ENCODE results near the gene TBRG4. TPM values are rescaled to one million over a fixed set of nuclear protein-coding genes. Genes with fewer than 3 reads are reported as not detected.

Gene TBRG4
- total RNA-seq, 4 donors from 2014 or later: 83.4 to 140 (median 105) TPM

- in situ Hi-C loops (cut with MboI; ENCODE audit: low pct_ligation_motif_present in 1 of 4, low pct_unique_long_range_greater_than_20kb in 1 of 4, low sequenced_read_pairs in 3 of 4) (loop anchor here in 3 of 4 donors (25.0 kb wide), 1 partner anchor 518 kb away; the partner anchor contains the start of gene TMED4 (in 3 of the 3)), intact Hi-C loops (cut with DNase I; ENCODE audit: low total_unique reads) (no loop called here)
- H3K27me3 ChIP-seq: no peaks in the 10 kb centered on the region
- H3K27ac ChIP-seq: no peak overlapping the region
- peaks cover 0 to 75% (median 41%) of the 10 kb centered on the region in 4 donors for H3K36me3 ChIP-seq
- no peak overlapping the region for H3K4me3 ChIP-seq
- peaks cover 10 to 38% (median 30%) of the 10 kb centered on the region in 4 donors for H3K4me1 ChIP-seq
- TF ChIP-seq EP300 (IDR thresholded peaks at IDR 0.05; ENCODE audit: low read depth): no peak
- TF ChIP-seq POLR2A (IDR thresholded peaks at IDR 0.05): no peak
- TF ChIP-seq CTCF (IDR thresholded peaks at IDR 0.05): no peak
- no peak for TF ChIP-seq POLR2AphosphoS5 (IDR thresholded peaks at IDR 0.05)
- DNase-seq: no peak
- 91% methylated on average over 8 of the region's 8 CpGs; no CpG with 5 or more reads in 1 of the 2 donors for WGBS, 2 donors (ENCODE audit: low coverage in 1 of 2)
- no peaks in the 10 kb centered on the region for H3K9me3 ChIP-seq
Measured at GRCh38 chr7:45105588-45106188, 5.8 kb downstream of the TBRG4 start.

GRCh38 chr7:45104844-45105587 is 6.5 kb downstream of the TBRG4 start:
- WGBS, 2 donors (ENCODE audit: low coverage in 1 of 2): 97% methylated on average over 12 of the region's 12 CpGs; no CpG with 5 or more reads in 1 of the 2 donors
- intact Hi-C loops (cut with DNase I; ENCODE audit: low total_unique reads): no loop called here
- no peak for TF ChIP-seq POLR2A (IDR thresholded peaks at IDR 0.05)
- no peak for TF ChIP-seq EP300 (IDR thresholded peaks at IDR 0.05; ENCODE audit: low read depth)
- TF ChIP-seq CTCF (IDR thresholded peaks at IDR 0.05): no peak
- TF ChIP-seq POLR2AphosphoS5 (IDR thresholded peaks at IDR 0.05): no peak
- Histone ChIP-seq H3K36me3 (peaks cover 0 to 81% (median 48%) of the 10 kb centered on the region in 4 donors), H3K4me1 (peaks cover 10 to 31% (median 23%) of the 10 kb centered on the region in 4 donors), H3K27me3 (no peaks in the 10 kb centered on the region), H3K27ac (no peak overlapping the region), H3K4me3 (no peak overlapping the region), H3K9me3 (no peaks in the 10 kb centered on the region)
- in situ Hi-C loops (cut with MboI; ENCODE audit: low pct_ligation_motif_present in 1 of 4, low pct_unique_long_range_greater_than_20kb in 1 of 4, low sequenced_read_pairs in 3 of 4): loop anchor here in 3 of 4 donors (25.0 kb wide), 1 partner anchor 518 kb away; the partner anchor contains the start of gene TMED4 (in 3 of the 3)
- DNase-seq: no peak

GRCh38 chr7:45103958-45104843 is 7.3 kb downstream of the TBRG4 start:
- 95% methylated on average over 17 of the region's 17 CpGs; no CpG with 5 or more reads in 1 of the 2 donors for WGBS, 2 donors (ENCODE audit: low coverage in 1 of 2)
- in situ Hi-C loops (cut with MboI; ENCODE audit: low pct_ligation_motif_present in 1 of 4, low pct_unique_long_range_greater_than_20kb in 1 of 4, low sequenced_read_pairs in 3 of 4) (loop anchor here in 3 of 4 donors (25.0 kb wide), 1 partner anchor 517 kb away; the partner anchor contains the start of gene TMED4 (in 3 of the 3)), intact Hi-C loops (cut with DNase I; ENCODE audit: low total_unique reads) (no loop called here)

More at GRCh38 chr7:45103958-45104843, 7.3 kb downstream of the TBRG4 start:
- H3K4me1 ChIP-seq: peaks cover 10 to 25% (median 20%) of the 10 kb centered on the region in 4 donors
- TF ChIP-seq CTCF (IDR thresholded peaks at IDR 0.05): no peak
- no peaks in the 10 kb centered on the region for H3K9me3 ChIP-seq
- H3K36me3 ChIP-seq: peaks cover 0 to 89% (median 49%) of the 10 kb centered on the region in 4 donors
- H3K27ac ChIP-seq: no peak overlapping the region
- H3K27me3 ChIP-seq: no peaks in the 10 kb centered on the region
- H3K4me3 ChIP-seq: no peak overlapping the region
- no peak for DNase-seq
